Heart left ventricle (tissue), 16 donors: ENCODE results near the gene PMEL. TPM values are rescaled to one million over a fixed set of nuclear protein-coding genes. Genes with fewer than 3 reads are reported as not detected.
A peak's percentile ranks its signal among the peaks of the same experiment; 100 is the strongest.
"Not testable (repeated sequence)": the region's sequence is repeated elsewhere in the genome, so short reads cannot be mapped to it uniquely, and the experiment has no call there.

Experiments used
- ATAC-seq, 4 donors: fragments of 200-7000 bp; cut with Tn5 transposase; one replicate each; pipeline ENCODE4 v1.9.1; 2020 to 2022; ENCODE audit warnings: moderate library complexity in 4 of 4, mild to moderate bottlenecking in 3 of 4, moderate number of reproducible peaks in 1 of 4
- DNase-seq, 5 donors: peaks; one replicate each; pipeline ENCODE4 v3.0.0-alpha.2; 2020
- H3K27ac ChIP-seq, 12 donors: fragments of 200-600 bp; sonication (generic) in 4 of 12; one replicate each; pipeline versions ENCODE4 v1.5.0 to v1.8.0; 2016 to 2022; ENCODE audit warnings: mild to moderate bottlenecking in 2 of 12
- H3K27me3 ChIP-seq, 9 donors: fragments of 200-600 bp; sonication (generic) in 2 of 9; one replicate each; pipeline versions ENCODE4 v1.5.1 to v1.8.0; 2016 to 2022; ENCODE audit warnings: mild to moderate bottlenecking in 3 of 9
- H3K36me3 ChIP-seq, 9 donors: fragments of 200-600 bp; sonication (generic) in 2 of 9; one replicate each; pipeline versions ENCODE4 v1.5.0 to v1.8.0; 2018 to 2022; ENCODE audit warnings: mild to moderate bottlenecking in 2 of 9
- H3K4me1 ChIP-seq, 12 donors: fragments of 200-600 bp; sonication (generic) in 4 of 12; one replicate each; pipeline versions ENCODE4 v1.5.0 to v1.8.0; 2016 to 2022; ENCODE audit warnings: mild to moderate bottlenecking in 3 of 12
- H3K4me3 ChIP-seq, 12 donors: fragments of 200-600 bp; sonication (generic) in 4 of 12; one replicate each; pipeline versions ENCODE4 v1.5.0 to v1.8.0; 2017 to 2022; ENCODE audit warnings: mild to moderate bottlenecking in 9 of 12, moderate library complexity in 4 of 12
- H3K9me3 ChIP-seq, 12 donors: fragments of 200-600 bp; sonication (generic) in 4 of 12; one replicate each; pipeline versions ENCODE4 v1.5.0 to v1.8.0; 2016 to 2022; ENCODE audit warnings: mild to moderate bottlenecking in 1 of 12
- POLR2A ChIP-seq, 2 donors: fragments of 450-650 bp; IDR thresholded peaks; one replicate each; pipeline ENCODE4 v1.6.1; 2017; ENCODE audit warnings: antibody characterized with exemption in 2 of 2, mild to moderate bottlenecking in 2 of 2, moderate library complexity in 2 of 2
- WGBS, 4 donors: extraction: QIAGEN DNeasy Blood & Tissue Kit in 2 of 4; methylation state at CpG; one replicate each; pipeline versions ENCODE4 v1.1.5 to v1.1.7; 2013 to 2018; 5-methylcytosine and 5-hydroxymethylcytosine counted together
- intact Hi-C, 10 donors: fragments of 100-400 bp; cut with DNase I; formaldehyde crosslinking; loops; one replicate each; pipeline versions ENCODE4 v1.11.1 to v1.14.2; 2022
- polyA plus RNA-seq, 2 donors: library from polyadenylated mRNA; stranded (reverse); fragments of 200-250 nt; gene quantifications; one replicate each; pipeline ENCODE4 v1.2.3, GENCODE V29; 2013
- total RNA-seq, 9 donors: library from RNA; depleted of rRNA in 2 of 9; stranded (reverse); fragments of >200 nt in 2 of 9; fragmentation: NEBNext Ultra II Directional in 3 of 9; extraction: Animal tissue kit (Norgen Biotek cat#: 25700) in 3 of 9; gene quantifications; one replicate each; pipeline versions ENCODE4 v1.1.0 to v1.2.4, GENCODE V29; 2016 to 2023
- TF ChIP-seq, protein P1 (sequence below), 12 donors: fragments of 200-600 bp; sonication (generic) in 4 of 12; IDR thresholded peaks; one replicate each; pipeline versions ENCODE4 v1.5.0 to v1.8.0; 2018 to 2022; ENCODE audit warnings: antibody characterized with exemption in 12 of 12, mild to moderate bottlenecking in 5 of 12
- donor health status: ischemic (EF 13 %, LVEDD 7.1; RV severe dilation, severe dysfunction).
- donor health status: healthy with polysubstance abuse.
- donor health status: DM: no; HTN: yes; CAD: no.
- donor health status: DM: no; HTN: no; CAD: no.
- donor health status: ischemic (EF 25% LVEDD 6.9; RV normal size, moderate dysfunction).
- donor health status: ischemic (EF 25% LVEDD 5.7; RV mildly dilated, moderate dysfunction).
- donor health status: healthy.
- donor health status: DM: yes; HTN: yes; CAD: no.
- donor health status: ischemic (EF 35%, LVEDD 5.7; RV mildly dilated, moderate dysfunction).
- donor health status: nonischemic (EF 11% LVEDD 7.7; RV severe dilation, severe dysfunction).
- donor health status: DM: yes; HTN: yes; CAD: no.
- donor health status: PGD.
- donor health status: ischemic (EF 29% LVEDD 5.4; RV normal size, mild dysfunction).
- donor health status: nonischemic (EF 23%, LVEDD 6.1; RV moderate dilation, normal function).

Gene PMEL
- total and polyA plus RNA-seq, 11 donors = 0.23 to 1.3 (median 0.60) TPM; not detected in 1

DNA sequence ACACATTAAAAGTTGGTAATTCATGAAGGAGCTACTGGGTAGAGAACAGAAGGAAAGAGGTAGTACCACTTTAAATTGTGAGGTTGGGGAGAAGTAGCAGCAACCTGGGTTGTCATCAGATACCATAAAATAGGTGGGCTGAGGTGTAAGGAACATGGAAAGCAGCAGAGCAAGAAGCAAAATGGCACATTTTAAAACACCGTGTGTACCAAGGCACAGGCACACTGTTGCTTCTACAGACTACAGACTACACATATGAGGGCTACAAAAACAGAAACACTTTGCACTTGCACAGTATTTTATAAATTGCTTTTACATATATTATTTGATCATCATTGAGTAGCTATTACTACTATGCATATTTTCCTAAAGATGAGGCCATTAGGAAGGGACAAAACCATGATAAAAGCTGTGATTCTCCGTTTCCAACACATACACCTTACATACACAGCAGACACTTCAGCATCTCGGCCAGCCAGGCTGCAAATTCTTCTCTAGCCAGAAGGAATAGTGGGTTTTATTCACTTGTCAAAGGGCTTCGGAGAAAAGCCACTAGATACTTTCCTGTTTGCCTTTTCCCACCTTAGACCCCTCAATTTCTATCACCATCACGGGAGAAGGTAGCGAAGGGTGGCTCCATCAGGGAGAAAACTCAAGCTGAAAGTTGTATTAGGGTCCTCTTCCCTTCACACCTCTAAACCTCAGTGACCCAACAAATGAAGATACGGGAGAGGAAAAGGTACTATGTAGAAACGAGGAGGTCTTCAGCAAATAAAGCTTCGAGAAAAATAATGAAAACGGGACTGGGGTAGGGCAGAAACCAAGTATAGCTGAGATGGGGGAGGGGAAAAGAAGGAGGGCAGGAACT is 39.7 kb downstream of the PMEL start:
- no peaks in the 10 kb centered on the region for H3K27me3 ChIP-seq
- peak overlapping the region; percentile 81 to 98 (median 97) for H3K27ac ChIP-seq
- peaks cover 0 to 27% (median 13%) of the 10 kb centered on the region in 9 donors for H3K36me3 ChIP-seq
- no peaks in the 10 kb centered on the region for H3K9me3 ChIP-seq
- intact Hi-C loops = loop anchor here in 8 of 10 donors (1.0 to 5.0 kb wide), 9 partner anchors 17 to 109 kb away; partner anchors contain the start of genes ORMDL2 (in 3 of the 8), SARNP (in 2 of the 8), DNAJC14 (in 1 of the 8) and RAB5B (in 1 of the 8)
- DNase-seq = no peak
- 13 to 18% (median 16%) methylated on average over 10 of the region's 10 CpGs for WGBS, 4 donors
- ATAC-seq = no peak
- H3K4me1 ChIP-seq = peaks cover 0 to 52% (median 30%) of the 10 kb centered on the region in 12 donors
- peak overlapping the region; percentile 53 to 95 (median 82) for H3K4me3 ChIP-seq
- TF ChIP-seq, protein P1, sequence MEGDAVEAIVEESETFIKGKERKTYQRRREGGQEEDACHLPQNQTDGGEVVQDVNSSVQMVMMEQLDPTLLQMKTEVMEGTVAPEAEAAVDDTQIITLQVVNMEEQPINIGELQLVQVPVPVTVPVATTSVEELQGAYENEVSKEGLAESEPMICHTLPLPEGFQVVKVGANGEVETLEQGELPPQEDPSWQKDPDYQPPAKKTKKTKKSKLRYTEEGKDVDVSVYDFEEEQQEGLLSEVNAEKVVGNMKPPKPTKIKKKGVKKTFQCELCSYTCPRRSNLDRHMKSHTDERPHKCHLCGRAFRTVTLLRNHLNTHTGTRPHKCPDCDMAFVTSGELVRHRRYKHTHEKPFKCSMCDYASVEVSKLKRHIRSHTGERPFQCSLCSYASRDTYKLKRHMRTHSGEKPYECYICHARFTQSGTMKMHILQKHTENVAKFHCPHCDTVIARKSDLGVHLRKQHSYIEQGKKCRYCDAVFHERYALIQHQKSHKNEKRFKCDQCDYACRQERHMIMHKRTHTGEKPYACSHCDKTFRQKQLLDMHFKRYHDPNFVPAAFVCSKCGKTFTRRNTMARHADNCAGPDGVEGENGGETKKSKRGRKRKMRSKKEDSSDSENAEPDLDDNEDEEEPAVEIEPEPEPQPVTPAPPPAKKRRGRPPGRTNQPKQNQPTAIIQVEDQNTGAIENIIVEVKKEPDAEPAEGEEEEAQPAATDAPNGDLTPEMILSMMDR (IDR thresholded peaks at IDR 0.05) = no peak
- no peak for TF ChIP-seq POLR2A (IDR thresholded peaks at IDR 0.05)

DNA sequence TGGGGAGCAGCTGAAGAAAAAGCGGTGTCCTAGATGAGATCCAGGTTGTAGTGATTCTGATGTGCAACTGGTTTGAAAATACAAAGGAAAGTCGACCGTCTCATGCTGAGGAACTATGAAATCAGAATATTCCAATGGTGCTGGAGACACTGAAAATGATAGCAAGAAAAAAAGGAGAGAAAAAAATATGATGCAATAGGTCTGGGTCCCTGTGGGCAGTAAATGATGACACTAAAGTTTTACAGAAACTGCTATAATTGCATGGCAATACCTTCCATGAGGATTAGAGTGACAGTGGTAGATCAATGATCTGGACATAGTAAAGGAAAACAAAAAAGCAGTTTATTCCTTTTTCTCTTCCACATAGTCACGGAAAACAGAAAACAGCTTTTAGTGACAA is 40.5 kb downstream of the PMEL start:
- Histone ChIP-seq H3K27ac (peak overlapping the region in 1 of 12 donors; percentile 98), H3K4me3 (peak overlapping the region in 2 of 12 donors; percentile 83 to 94), H3K9me3 (no peaks in the 10 kb centered on the region), H3K4me1 (peaks cover 0 to 45% (median 25%) of the 10 kb centered on the region in 12 donors), H3K27me3 (no peaks in the 10 kb centered on the region), H3K36me3 (peaks cover 0 to 27% (median 13%) of the 10 kb centered on the region in 9 donors)
- no peak for TF ChIP-seq POLR2A (IDR thresholded peaks at IDR 0.05)
- TF ChIP-seq, protein P1 (IDR thresholded peaks at IDR 0.05) = no peak
- ATAC-seq (no peak), DNase-seq (no peak)
- intact Hi-C loops = loop anchor here in 7 of 10 donors (1.0 to 5.0 kb wide), 6 partner anchors 16 to 108 kb away; partner anchors contain the start of genes ORMDL2 (in 2 of the 7), SARNP (in 2 of the 7), DNAJC14 (in 1 of the 7) and RAB5B (in 1 of the 7)
- WGBS, 4 donors = 81 to 88% (median 85%) methylated on average over 4 of the region's 4 CpGs

DNA sequence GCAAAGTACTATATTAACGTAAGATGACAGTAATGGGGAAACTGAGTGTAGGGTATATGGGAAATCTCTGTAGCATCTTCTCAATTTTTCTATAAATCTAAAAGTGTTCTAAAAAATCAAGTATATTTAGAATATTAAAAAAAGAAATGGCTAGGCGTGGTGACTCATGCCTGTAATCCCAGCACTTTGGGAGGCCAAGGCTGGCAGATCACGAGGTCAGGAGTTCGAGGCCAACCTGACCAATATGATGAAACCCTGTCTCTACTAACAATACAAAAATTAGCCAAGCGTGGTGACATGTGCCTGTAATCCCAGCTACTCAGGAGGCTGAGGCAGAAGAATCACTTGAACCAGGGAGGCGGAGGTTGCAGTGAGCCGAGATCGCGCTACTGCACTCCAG is 42.2 kb downstream of the PMEL start:
- H3K4me3 ChIP-seq, intact Hi-C loops, DNase-seq, H3K27ac ChIP-seq, H3K27me3 ChIP-seq, H3K9me3 ChIP-seq, ATAC-seq: not testable (repeated sequence)
- 92 to 97% (median 95%) methylated on average over 9 of the region's 9 CpGs for WGBS, 4 donors
- peaks cover 0 to 29% (median 15%) of the 10 kb centered on the region in 12 donors for H3K4me1 ChIP-seq
- peaks cover 0 to 27% (median 13%) of the 10 kb centered on the region in 9 donors for H3K36me3 ChIP-seq

DNA sequence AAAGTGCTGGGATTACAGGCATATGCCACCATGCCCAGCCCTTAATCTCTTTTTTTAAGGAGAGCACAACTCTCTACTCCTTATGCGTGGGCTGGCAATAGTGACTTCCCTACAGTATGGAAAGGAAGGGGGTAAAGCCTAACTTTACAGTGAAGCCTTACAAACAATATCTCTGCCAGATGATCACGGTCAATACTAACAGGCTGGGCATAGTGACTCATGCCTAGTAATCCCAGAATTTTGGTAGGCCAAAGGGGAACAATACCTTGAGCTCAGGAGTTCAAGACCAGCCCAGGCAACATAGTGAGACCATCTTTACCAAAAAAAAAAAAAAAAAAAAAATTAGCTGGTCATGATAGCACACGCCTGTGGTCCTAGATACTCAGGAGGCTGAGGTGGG is 43.7 kb downstream of the PMEL start:
- intact Hi-C loops = no loop called here
- no peaks in the 10 kb centered on the region for H3K27me3 ChIP-seq
- WGBS, 4 donors = 92 to 98% (median 96%) methylated on average over 3 of the region's 3 CpGs
- no peak overlapping the region for H3K27ac ChIP-seq
- H3K36me3 ChIP-seq = peaks cover 0 to 32% (median 13%) of the 10 kb centered on the region in 9 donors
- no peak for DNase-seq
- H3K9me3 ChIP-seq = no peaks in the 10 kb centered on the region
- no peak for ATAC-seq
- H3K4me3 ChIP-seq = no peak overlapping the region
- TF ChIP-seq, protein P1 (IDR thresholded peaks at IDR 0.05) = no peak
- TF ChIP-seq POLR2A (IDR thresholded peaks at IDR 0.05) = no peak
- H3K4me1 ChIP-seq = peaks cover 0 to 21% (median 8%) of the 10 kb centered on the region in 12 donors

DNA sequence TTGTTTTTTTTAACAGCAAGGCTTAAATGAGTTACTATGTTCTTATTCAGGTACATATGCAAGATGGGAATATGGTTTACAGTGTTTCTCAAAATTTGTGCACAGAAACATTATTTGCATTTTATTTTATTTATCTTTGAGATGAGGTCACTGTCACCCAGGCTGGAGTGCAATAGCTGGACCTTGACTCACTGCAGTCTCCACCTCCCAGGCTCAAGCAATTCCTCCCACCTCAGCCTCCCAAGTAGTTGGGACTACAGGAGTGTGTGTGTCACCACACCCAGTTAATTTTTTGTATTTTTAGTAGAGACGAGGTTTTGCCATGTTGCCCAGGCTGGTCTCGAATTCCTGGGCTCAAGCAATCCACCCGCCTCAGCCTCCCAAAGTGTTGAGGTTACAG is 46.8 kb downstream of the PMEL start:
- H3K9me3 ChIP-seq, intact Hi-C loops, H3K27ac ChIP-seq, H3K27me3 ChIP-seq, ATAC-seq, H3K4me3 ChIP-seq, DNase-seq: not testable (repeated sequence)
- WGBS, 4 donors = 87 to 93% (median 91%) methylated on average over 3 of the region's 3 CpGs
- peaks cover 0 to 24% (median 1%) of the 10 kb centered on the region in 12 donors for H3K4me1 ChIP-seq
- H3K36me3 ChIP-seq = peaks cover 0 to 49% (median 22%) of the 10 kb centered on the region in 9 donors
